K562 (cell line): Measurements from ENCODE around the gene PRKCQ. TPM values are rescaled to one million over a fixed set of nuclear protein-coding genes. Genes with fewer than 3 reads are reported as not detected.

Experiments used
- ATF6 ChIP-seq: sonication (generic); formaldehyde crosslinking; IDR thresholded peaks from 2 replicates; pipeline ENCODE4 v1.4.0; 2020; ENCODE audit warnings: mild to moderate bottlenecking, missing genetic modification reagents
- EP300 ChIP-seq: IDR thresholded peaks from 2 replicates; pipeline ENCODE4 v1.6.1; 2012; ENCODE audit warnings: low read length, improper control_type of control experiment
- HNRNPL ChIP-seq: fragments of 200-400 bp; formaldehyde crosslinking; IDR thresholded peaks from 2 replicates; pipeline ENCODE4 v1.6.1; 2017; ENCODE audit warnings: low read depth, mild to moderate bottlenecking, low read length
- MGA ChIP-seq: fragments of 450-650 bp; IDR thresholded peaks from 2 replicates; pipeline ENCODE4 v1.6.1; 2016; ENCODE audit warnings: mild to moderate bottlenecking, moderate library complexity
- NR4A1 ChIP-seq, 2 experiments: fragments of 250-450 bp in 1 of 2; fragments of 450-650 bp in 1 of 2; sonication (Bioruptor Pico) in 1 of 2; IDR thresholded peaks; 2 replicates each; pipeline versions ENCODE4 v1.4.0 to v1.6.1; 2016 to 2020; ENCODE audit warnings: mild to moderate bottlenecking in 2 of 2, missing compliant biosample characterization in 1 of 2, missing genetic modification characterization in 1 of 2, moderate library complexity in 1 of 2
- TCFL5 ChIP-seq: fragments of 250-450 bp; sonication (Bioruptor Pico); conservative IDR thresholded peaks from 2 replicates; pipeline ENCODE4 v1.6.1; 2021; ENCODE audit warnings: mild to moderate bottlenecking, moderate library complexity, matching md5 sums
- XRCC3 ChIP-seq: fragments of 450-650 bp; IDR thresholded peaks from 2 replicates; pipeline ENCODE4 v1.6.1; 2017; ENCODE audit warnings: mild to moderate bottlenecking, moderate library complexity
- ZNF175 ChIP-seq: fragments of 200-800 bp; sonication (Bioruptor generic); IDR thresholded peaks from 2 replicates; pipeline ENCODE4 v1.6.1; 2016; ENCODE audit warnings: low read depth, mild to moderate bottlenecking, missing genetic modification characterization, missing compliant biosample characterization
- ZNF274 ChIP-seq: IDR thresholded peaks from 2 replicates; pipeline ENCODE4 v1.6.1; 2011; ENCODE audit warnings: low read depth, mild to moderate bottlenecking, low read length, moderate library complexity, borderline replicate concordance
- ZNF280A ChIP-seq: fragments of 450-650 bp; IDR thresholded peaks from 2 replicates; pipeline ENCODE4 v1.6.1; 2018; ENCODE audit warnings: mild to moderate bottlenecking, low read depth; ENCODE audit not compliant: partially characterized antibody
- ZNF3 ChIP-seq: fragments of 250-450 bp; sonication (Bioruptor Pico); IDR thresholded peaks from 2 replicates; pipeline ENCODE4 v1.5.0; 2021; ENCODE audit warnings: mild to moderate bottlenecking, moderate library complexity
- ZNF354B ChIP-seq: fragments of 250-450 bp; sonication (Bioruptor Pico); IDR thresholded peaks from 2 replicates; pipeline ENCODE4 v1.4.0; 2020
- polyA plus RNA-seq, 8 experiments: library from polyadenylated mRNA; depleted of rRNA in 4 of 8; stranded (reverse) in 5 of 8; unstranded in 3 of 8; fragments of >200 nt; fragmentation: Nextera tagmentation in 2 of 8; fragmentation: Illumina TruSeq in 1 of 8; extraction: Ambion mirVana in 2 of 8; extraction: Trizol in 1 of 8; gene quantifications; 2 replicates each; pipeline versions ENCODE4 v1.2.1 to v1.2.3, GENCODE V29; 2011 to 2014; ENCODE audit warnings: inconsistent platforms in 1 of 8, missing spikeins in 1 of 8
- total RNA-seq, 7 experiments: library from RNA; depleted of rRNA in 6 of 7; stranded (reverse); fragments of >200 nt in 6 of 7; fragmentation: Illumina TruSeq in 2 of 7; extraction: Trizol in 2 of 7; gene quantifications; 2 replicates each; pipeline versions ENCODE4 v1.2.1 to v1.2.3, GENCODE V29; 2011 to 2021; ENCODE audit warnings: low replicate concordance in 1 of 7

Gene PRKCQ
- total and polyA plus RNA-seq, 9 of the 15 experiments (the other 6 are each of a cell fraction or from before 2014, with no cell fraction given): 4.4 to 23.3 (median 14.6) TPM

- TF ChIP-seq ATF6 (CRISPR knock-in tag) (no peak), XRCC3 (no peak), NR4A1 (CRISPR knock-in tag; IDR thresholded peaks at IDR 0.05) (no peak), NR4A1 (tag; IDR thresholded peaks at IDR 0.05) (no peak), MGA (no peak), TCFL5 (no peak), ZNF274 (no peak), ZNF280A (no peak), HNRNPL (no peak), ZNF175 (CRISPR knock-in tag) (no peak), EP300 (peak; percentile 97), ZNF3 (CRISPR knock-in tag) (no peak), ZNF354B (CRISPR knock-in tag) (no peak)
These were observed 106.6 kb downstream of the PRKCQ start (continued) for GRCh38 chr10:6473430-6473829.
